HG02943 (cell line): ENCODE measurements around the gene NXNL1.
A peak's percentile ranks its signal among the peaks of the same experiment; 100 is the strongest.
"Not testable (repeated sequence)": the region's sequence is repeated elsewhere in the genome, so short reads cannot be mapped to it uniquely, and the experiment has no call there.

Experiments used
- ATAC-seq: cut with Tn5 transposase; IDR thresholded peaks from one replicate; pipeline ENCODE4 v1.9.1; 2021; ENCODE audit warnings: mild to moderate bottlenecking, low read depth, moderate library complexity; ENCODE audit not compliant: unreplicated experiment

NXNL1 gene

GRCh38 chr19:17487284-17488121 is 26.8 kb upstream of the NXNL1 start:
- no peak for ATAC-seq

GRCh38 chr19:17486545-17487240 is 26.0 kb upstream of the NXNL1 start:
- ATAC-seq, result no peak

DNA sequence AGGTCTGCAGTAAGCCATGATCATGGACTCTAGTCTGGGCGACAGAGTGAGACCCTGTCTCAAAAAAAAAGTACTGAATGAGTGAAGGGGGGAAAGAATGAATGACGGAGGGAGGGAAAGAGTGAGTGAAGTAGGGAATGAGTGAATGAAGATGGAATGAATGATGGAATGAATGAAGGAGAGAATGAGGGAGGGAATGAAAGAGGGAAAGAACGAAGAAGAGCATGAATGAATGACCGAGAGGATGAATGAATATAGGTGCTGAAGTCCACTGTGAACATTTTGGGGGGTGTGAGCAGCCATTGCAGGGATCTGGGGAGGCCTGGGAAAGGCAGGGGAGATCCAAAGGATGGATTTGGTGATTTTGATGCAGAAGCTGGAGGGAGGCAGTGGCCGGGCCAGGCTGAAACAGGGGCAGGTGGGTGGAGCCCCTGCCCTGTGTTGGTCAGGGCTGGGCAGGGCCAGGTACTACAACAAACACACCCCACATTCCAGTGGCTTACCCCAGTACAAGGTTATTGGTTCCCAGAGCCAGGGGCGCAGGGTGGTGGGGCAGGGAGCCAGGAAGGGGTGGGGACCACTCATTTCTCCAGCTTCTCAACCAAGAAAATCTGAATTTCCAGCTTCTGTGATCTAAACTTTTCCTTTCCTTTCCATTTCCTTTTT is 23.9 kb upstream of the NXNL1 start:
- ATAC-seq, result no peak

DNA sequence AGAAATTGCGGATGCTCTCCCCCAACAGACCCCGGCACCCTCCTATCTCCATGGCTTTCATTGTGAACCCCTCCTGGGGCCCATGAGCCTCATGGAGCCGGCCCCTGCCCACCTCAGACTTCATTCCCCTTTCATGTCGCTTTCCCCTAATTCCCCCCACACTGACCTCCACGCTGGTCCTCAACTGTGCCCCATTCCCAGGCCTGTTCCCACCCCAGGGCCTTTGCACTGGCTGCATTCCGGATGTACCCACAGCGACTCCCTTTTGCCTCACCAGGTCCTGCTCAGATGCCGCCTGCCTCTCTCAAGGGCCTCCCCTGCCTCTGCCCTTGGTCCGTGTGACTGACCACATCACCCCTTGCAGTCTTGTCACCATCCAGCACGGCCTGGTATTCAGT is 22.9 kb upstream of the NXNL1 start:
- no peak for ATAC-seq

DNA sequence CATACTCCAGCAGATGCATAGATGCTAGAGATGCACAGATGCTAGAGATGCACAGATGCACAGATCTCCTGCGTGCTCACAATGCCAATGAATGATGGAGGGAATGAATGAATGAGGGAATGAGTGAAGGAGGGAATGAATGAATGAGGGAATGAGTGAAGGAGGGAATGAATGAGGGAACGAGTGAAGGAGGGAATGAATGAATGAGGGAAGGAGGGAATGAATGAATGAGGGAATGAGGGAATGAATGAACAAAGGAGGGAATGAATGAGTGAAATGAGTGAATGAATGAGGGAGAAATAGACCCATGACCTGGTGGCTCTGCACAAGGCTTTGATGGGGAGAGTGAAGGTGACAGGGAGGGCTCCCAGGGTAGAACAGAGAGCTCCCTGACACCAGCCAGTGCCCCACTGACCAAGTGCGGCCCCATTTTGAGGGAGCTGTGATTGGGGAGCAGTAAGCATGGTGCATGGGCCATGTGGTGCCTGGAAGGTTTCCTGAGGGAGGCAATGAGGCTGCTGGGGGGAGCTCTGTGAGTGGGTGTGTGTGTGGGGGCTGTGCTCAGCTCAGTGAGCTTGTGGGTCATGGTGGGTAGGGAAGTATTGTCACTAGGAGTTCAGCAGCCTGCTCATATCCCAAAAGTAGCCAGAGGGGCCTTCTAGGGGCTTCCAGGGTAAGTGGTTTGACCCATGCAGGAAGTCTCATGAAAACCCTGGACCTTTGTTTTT is 22.3 kb upstream of the NXNL1 start:
- no peak for ATAC-seq

- no peak for ATAC-seq
These were observed 21.3 kb upstream of the NXNL1 start for GRCh38 chr19:17481986-17482385.

- no peak for ATAC-seq
These were observed 18.6 kb upstream of the NXNL1 start for GRCh38 chr19:17479325-17479791.

DNA sequence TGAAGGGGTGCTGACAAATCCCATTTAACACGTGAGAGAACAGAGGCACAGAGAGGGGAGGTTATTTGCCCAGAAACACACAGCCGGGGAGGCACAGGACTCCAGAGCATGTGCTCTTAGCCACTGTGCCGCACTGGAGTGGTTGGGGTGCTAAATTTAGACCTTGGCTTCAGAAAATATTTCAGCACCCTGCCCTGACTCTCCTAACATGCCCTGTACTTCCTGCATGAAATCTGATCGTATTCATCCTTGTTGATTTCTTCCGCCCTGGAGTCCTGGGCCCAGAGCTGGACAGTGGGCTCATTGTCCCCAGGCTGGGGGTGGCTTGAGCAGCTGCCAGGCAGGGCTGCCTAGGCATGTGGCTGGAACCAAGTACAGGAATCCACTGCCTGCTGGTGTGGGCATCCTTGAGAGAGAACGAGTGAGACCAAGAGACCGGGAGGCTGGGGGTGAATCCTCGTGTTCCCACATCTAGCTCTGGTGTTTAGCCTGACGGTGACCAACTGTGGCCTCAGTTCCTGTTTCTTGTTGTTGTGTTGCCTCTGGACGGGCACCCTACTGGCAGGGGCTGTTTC is 14.9 kb upstream of the NXNL1 start:
- no peak for ATAC-seq

DNA sequence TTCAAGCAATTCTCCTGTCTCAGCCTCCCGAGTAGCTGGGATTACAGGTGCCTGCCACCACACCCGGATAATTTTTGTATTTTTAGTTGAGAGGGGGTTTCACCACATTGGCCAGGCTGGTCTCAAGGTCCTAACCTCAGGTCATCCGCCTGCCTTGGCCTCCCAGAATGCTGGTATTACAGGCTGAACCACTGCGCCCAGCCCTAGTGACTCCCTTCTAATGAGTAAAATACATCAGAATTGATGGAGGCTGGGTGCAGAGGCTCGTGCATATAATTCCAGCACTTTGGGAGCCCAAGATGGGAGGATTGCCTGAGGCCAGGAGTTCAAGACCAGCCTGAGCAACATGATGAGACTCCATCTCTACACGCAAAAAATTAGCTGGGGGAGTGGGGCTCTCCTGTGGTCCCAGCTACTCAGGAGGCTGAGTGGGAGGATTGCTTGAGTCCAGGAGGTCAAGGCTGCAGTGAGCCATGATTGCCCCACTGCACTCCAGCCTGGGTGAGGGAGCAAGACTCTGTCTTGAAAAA is 14.3 kb upstream of the NXNL1 start:
- not testable (repeated sequence) for ATAC-seq

- no peak for ATAC-seq
These were observed 12.3 kb upstream of the NXNL1 start for GRCh38 chr19:17473041-17473440.

DNA sequence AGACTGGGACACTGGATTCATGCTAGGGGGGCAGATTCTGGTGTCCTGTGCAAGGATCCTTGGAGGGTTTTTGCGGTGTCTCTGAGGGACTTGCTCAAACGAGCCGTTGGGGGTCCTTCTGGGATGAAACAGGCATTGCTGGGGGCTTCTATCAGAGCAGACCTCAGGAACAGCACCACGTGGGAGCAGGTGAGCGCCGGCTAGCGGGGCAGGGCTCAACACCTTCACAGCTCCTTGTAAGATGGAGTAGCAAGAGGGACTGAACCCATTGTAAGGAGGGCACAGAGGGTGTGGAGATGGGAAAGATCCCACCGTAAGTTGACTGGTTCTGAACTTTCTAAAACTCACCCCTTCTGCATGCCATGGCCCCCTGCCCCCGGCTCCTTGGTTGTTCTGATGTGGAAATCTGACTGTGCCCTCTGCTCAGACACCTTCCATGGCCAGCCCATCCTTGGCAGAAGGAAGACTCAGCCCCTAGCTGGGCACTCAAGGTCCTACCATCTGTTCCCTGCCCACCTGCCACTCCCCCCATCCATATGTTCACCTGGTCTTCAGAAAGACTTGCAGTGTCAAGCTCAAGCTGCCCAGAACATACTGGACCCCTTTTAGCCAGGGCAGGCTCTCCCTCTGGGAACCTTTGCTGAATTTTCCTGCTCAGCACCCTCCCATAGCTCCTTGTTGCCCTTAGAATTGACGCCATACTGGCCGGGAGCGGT is 10.8 kb upstream of the NXNL1 start:
- ATAC-seq, result no peak

- ATAC-seq, result peak; percentile 63
These were observed 9.5 kb upstream of the NXNL1 start, which contains the start of gene SLC27A1 for GRCh38 chr19:17470068-17470841. SLC27A1 (plus strand) TSS chr19:17470524; CDS start chr19:17470541, 17 bp downstream.

- peak; percentile 55 for ATAC-seq
These were observed 8.8 kb upstream of the NXNL1 start for GRCh38 chr19:17469481-17470067.

DNA sequence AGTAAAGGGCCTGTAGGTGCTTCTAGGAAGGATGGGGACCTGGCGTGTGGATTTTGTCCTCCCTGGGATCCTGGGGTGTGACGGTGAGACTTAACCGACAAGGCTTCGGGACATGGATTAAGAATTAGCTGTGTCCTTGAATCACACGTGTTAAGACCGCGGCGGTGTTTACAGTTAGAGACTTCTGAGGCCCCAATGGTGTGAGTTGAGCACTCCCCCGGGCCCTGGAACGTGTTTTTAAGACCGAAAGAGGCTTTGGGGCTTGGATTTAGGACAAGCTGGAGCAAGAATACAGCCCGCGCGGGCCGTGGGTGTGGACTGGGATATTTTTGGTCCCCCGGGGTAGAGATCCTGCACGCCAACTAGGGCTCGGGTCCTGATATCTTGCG is 8.4 kb upstream of the NXNL1 start:
- no peak for ATAC-seq

DNA sequence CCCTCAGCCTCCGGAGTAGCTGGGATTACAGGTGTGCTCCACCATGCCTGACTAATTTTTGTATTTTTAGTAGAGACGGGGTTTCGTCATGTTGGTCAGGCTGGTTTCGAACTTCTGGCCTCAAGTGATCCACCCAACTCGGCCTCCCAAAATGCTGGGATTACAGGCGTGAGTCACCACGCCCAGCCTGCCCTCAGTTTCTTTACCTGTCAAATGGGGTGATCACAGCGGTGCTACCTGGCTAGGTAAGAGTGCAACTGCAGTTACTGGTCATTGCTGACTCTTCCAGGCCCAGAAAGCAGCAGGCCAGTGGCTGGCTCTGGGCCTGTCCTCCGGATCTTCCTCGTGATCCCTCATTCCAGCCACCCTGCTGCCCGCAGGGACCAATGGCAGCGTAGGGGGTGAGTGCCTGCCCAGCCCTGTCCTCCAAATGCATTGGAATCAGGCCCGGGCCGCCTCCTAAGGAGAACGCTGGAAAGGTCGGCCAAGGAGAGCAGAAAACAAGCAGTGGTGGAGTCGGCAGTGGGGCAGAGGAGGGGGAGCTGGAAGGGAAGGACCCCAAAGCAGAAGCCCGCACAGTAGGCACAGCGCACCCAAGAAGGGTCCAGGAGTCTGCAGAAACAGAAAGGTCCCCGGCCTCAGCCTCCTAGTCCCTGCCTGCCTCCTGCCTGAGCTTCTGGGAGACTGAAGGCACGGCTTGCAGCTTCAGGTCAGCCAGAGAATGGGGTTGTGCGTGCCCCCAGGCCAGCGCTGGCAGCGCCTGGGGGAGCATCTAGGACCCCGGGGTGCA is 7.8 kb upstream of the NXNL1 start:
- ATAC-seq, result no peak

DNA sequence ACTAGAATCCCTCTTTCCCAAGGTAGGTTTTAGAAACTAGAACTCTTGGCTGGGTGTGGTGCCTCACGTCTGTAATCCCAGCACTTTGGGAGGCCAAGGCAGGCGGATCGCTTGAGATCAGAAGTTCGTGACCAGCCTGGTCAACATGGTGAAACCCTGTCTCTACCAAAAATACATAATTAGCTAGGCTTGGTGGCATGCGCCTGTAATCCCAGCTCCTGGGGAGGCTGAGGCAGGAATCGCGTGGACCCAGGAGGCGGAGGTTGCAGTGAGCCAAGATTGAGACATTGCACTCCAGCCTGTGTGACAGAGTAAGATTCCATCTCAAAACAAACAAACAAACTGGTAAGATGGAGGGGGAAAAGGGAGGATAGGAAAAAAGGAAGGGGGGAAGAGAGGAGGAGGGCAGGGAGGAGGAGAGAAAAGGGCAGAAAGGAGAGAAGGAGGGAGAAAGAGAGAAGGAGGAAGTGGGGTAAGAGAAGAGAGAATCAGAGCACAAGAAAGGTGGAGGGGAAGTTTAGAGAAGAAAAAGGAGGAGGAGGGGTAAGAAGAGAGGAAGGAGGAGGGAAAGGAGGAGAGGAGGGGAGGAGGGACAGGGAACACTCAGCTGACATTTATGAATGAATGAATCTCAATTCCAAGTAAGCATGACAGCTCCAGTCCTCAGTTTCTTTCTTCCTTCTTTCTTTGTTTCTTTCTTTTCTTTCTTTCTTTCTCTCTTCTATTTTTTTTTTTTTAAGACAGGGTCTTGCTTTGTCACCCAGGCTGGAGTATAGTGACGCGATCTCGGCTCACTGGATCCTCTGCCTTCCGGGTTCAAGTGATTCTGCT is 7.0 kb upstream of the NXNL1 start:
- ATAC-seq, result no peak

- ATAC-seq, result no peak
These were observed 5.7 kb upstream of the NXNL1 start for GRCh38 chr19:17466487-17466850.
